Peyer's patch (tissue), 4 donors: ENCODE data around the gene SMCP.

ENCODE experiments used
- POLR2A ChIP-seq, 2 donors: fragments of 450-650 bp; IDR thresholded peaks; one replicate each; pipeline ENCODE4 v1.5.1; 2017; ENCODE audit warnings: antibody characterized with exemption in 2 of 2, mild to moderate bottlenecking in 2 of 2, moderate library complexity in 2 of 2
- TF ChIP-seq, protein P1 (sequence below), 6 experiments: fragments of 450-650 bp in 4 of 6; fragments of 200-600 bp in 2 of 6; sonication (generic) in 1 of 6; IDR thresholded peaks; one replicate each; pipeline ENCODE4 v1.5.1; 2017 to 2019; ENCODE audit warnings: antibody characterized with exemption in 6 of 6, mild to moderate bottlenecking in 3 of 6, moderate library complexity in 1 of 6

DNA sequence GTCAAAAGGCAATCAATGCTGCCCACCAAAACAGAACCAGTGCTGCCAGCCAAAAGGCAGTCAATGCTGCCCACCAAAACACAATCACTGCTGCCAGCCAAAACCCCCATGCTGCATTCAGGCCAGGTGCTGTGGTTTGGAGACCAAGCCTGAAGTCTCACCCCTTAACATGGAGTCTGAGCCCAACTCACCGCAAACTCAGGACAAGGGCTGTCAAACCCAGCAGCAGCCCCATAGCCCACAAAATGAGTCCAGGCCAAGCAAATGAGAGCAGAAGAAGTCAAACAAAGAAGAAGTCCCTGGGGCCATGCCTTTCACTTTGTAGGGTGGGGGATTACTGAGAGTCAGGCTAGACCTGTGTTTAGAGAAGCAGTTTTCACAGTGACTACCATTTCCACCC, 6.4 kb downstream of the SMCP start:
- TF ChIP-seq, protein P1, sequence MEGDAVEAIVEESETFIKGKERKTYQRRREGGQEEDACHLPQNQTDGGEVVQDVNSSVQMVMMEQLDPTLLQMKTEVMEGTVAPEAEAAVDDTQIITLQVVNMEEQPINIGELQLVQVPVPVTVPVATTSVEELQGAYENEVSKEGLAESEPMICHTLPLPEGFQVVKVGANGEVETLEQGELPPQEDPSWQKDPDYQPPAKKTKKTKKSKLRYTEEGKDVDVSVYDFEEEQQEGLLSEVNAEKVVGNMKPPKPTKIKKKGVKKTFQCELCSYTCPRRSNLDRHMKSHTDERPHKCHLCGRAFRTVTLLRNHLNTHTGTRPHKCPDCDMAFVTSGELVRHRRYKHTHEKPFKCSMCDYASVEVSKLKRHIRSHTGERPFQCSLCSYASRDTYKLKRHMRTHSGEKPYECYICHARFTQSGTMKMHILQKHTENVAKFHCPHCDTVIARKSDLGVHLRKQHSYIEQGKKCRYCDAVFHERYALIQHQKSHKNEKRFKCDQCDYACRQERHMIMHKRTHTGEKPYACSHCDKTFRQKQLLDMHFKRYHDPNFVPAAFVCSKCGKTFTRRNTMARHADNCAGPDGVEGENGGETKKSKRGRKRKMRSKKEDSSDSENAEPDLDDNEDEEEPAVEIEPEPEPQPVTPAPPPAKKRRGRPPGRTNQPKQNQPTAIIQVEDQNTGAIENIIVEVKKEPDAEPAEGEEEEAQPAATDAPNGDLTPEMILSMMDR (IDR thresholded peaks at IDR 0.05) = no peak
- TF ChIP-seq POLR2A (IDR thresholded peaks at IDR 0.05) = no peak
